Measurements from ENCODE around the gene C17orf67. TPM values are rescaled to one million over a fixed set of nuclear protein-coding genes. Genes with fewer than 3 reads are reported as not detected.

Gene C17orf67
- polyA plus RNA-seq, 1 donor (not counting 4 experiments of a cell fraction or from before 2014, with no cell fraction given) = 0.46 TPM

DNA sequence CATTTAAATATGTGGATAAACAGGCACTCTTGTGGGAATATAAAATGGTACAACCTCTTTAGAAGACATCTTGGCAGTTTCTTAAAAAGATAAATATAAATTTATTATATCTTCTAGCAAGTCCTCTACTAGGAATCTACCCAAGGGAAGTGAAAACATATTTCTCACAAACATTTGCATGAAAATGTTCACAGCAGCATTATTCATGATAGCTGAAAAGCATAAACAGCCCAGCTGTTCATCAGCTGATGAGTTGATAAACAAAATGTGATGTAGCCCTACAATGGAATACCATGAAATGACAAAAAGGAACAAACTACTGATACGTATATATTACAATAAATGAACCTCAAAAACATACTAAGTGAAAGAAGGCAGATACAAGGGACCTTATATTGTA lies 12.2 kb upstream of the C17orf67 start:
- DNase-seq (ENCODE audit: low read depth, low spot score) (no peak), FAIRE-seq (no peak)
- TF ChIP-seq, protein P1, sequence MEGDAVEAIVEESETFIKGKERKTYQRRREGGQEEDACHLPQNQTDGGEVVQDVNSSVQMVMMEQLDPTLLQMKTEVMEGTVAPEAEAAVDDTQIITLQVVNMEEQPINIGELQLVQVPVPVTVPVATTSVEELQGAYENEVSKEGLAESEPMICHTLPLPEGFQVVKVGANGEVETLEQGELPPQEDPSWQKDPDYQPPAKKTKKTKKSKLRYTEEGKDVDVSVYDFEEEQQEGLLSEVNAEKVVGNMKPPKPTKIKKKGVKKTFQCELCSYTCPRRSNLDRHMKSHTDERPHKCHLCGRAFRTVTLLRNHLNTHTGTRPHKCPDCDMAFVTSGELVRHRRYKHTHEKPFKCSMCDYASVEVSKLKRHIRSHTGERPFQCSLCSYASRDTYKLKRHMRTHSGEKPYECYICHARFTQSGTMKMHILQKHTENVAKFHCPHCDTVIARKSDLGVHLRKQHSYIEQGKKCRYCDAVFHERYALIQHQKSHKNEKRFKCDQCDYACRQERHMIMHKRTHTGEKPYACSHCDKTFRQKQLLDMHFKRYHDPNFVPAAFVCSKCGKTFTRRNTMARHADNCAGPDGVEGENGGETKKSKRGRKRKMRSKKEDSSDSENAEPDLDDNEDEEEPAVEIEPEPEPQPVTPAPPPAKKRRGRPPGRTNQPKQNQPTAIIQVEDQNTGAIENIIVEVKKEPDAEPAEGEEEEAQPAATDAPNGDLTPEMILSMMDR (optimal IDR thresholded peaks at IDR 0.05 in 1 of 3, IDR thresholded peaks at IDR 0.05 in 1 of 3, conservative IDR thresholded peaks at IDR 0.05 in 1 of 3; ENCODE audit: extremely low read depth in 1 of 3, insufficient read depth in 2 of 3, low read length in 3 of 3) = no peak
- H3K9me1 ChIP-seq (ENCODE audit: control insufficient read depth, extremely low read depth, insufficient read depth, low read length) = no peaks in the 10 kb centered on the region
- no peak overlapping the region for H3K4me3 ChIP-seq (ENCODE audit: control insufficient read depth in 2 of 3, extremely low read depth in 1 of 3, insufficient read depth in 2 of 3, low read depth in 1 of 3, low read length in 3 of 3)
- dilution Hi-C loops (cut with MboI; ENCODE audit: extremely low pct_ligation_motif_present, low sequenced_read_pairs) = no loop called here
- H3K9me3 ChIP-seq (ENCODE audit: control insufficient read depth, low read depth, low read length) = no peaks in the 10 kb centered on the region
- no peaks in the 10 kb centered on the region for H3K4me1 ChIP-seq (ENCODE audit: control insufficient read depth, extremely low read depth, insufficient read depth, low read length)
- no peak overlapping the region for H3K9ac ChIP-seq (ENCODE audit: control insufficient read depth, extremely low read depth, insufficient read depth, low read length)
- H3K79me2 ChIP-seq (ENCODE audit: control insufficient read depth, insufficient read depth, low read length) = no peaks in the 10 kb centered on the region
- H3K36me3 ChIP-seq (ENCODE audit: control insufficient read depth in 2 of 2, extremely low read depth in 1 of 2, insufficient read depth in 2 of 2, low read length in 2 of 2) = peaks cover 3 to 5% of the 10 kb centered on the region in 2 experiments
- H4K20me1 ChIP-seq (ENCODE audit: control insufficient read depth, extremely low read depth, insufficient read depth, low read length) = no peaks in the 10 kb centered on the region
- H3K27me3 ChIP-seq (ENCODE audit: control insufficient read depth, extremely low read depth, insufficient read depth, low read length) = no peaks in the 10 kb centered on the region
- no peak overlapping the region for H3K27ac ChIP-seq (ENCODE audit: control insufficient read depth, insufficient read depth, low read length)
- H3K4me2 ChIP-seq (ENCODE audit: control insufficient read depth, extremely low read depth, insufficient read depth, low read depth, low read length) = no peak overlapping the region
- H2AFZ ChIP-seq (ENCODE audit: control insufficient read depth, low read length) = no peak overlapping the region

DNA sequence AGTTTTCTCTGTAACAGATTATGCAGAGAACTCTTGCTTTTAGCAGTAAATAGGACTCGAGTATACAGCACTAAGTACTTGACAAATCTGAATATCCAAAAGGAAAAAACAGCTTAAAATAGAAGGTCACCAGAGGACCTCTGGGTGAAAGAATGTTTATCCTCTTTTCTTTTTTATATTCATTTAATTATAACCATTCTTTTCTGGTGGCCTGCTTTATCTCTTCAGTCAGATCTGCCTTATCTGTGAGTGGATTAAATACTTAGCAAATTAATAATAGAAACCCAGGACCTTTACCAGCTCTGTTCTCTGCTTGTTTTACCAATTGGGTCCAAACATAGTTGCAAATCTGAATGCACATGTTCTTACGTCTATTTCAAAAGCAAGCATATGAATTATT lies 8.9 kb upstream of the C17orf67 start:
- no peaks in the 10 kb centered on the region for H4K20me1 ChIP-seq (ENCODE audit: control insufficient read depth, extremely low read depth, insufficient read depth, low read length)
- no peak overlapping the region for H3K4me2 ChIP-seq (ENCODE audit: control insufficient read depth, extremely low read depth, insufficient read depth, low read depth, low read length)
- FAIRE-seq = no peak
- no peak for DNase-seq (ENCODE audit: low read depth, low spot score)
- H3K9ac ChIP-seq (ENCODE audit: control insufficient read depth, extremely low read depth, insufficient read depth, low read length) = no peak overlapping the region
- no peak overlapping the region for H3K4me3 ChIP-seq (ENCODE audit: control insufficient read depth in 2 of 3, extremely low read depth in 1 of 3, insufficient read depth in 2 of 3, low read depth in 1 of 3, low read length in 3 of 3)
- dilution Hi-C loops (cut with MboI; ENCODE audit: extremely low pct_ligation_motif_present, low sequenced_read_pairs) = no loop called here
- H3K27me3 ChIP-seq (ENCODE audit: control insufficient read depth, extremely low read depth, insufficient read depth, low read length) = no peaks in the 10 kb centered on the region
- H3K9me3 ChIP-seq (ENCODE audit: control insufficient read depth, low read depth, low read length) = no peaks in the 10 kb centered on the region
- no peak overlapping the region for H2AFZ ChIP-seq (ENCODE audit: control insufficient read depth, low read length)
- H3K79me2 ChIP-seq (ENCODE audit: control insufficient read depth, insufficient read depth, low read length) = no peaks in the 10 kb centered on the region
- no peak overlapping the region for H3K27ac ChIP-seq (ENCODE audit: control insufficient read depth, insufficient read depth, low read length)
- peaks cover 1 to 4% of the 10 kb centered on the region in 2 experiments for H3K36me3 ChIP-seq (ENCODE audit: control insufficient read depth in 2 of 2, extremely low read depth in 1 of 2, insufficient read depth in 2 of 2, low read length in 2 of 2)
- H3K4me1 ChIP-seq (ENCODE audit: control insufficient read depth, extremely low read depth, insufficient read depth, low read length) = peaks cover under 1% of the 10 kb centered on the region
- no peaks in the 10 kb centered on the region for H3K9me1 ChIP-seq (ENCODE audit: control insufficient read depth, extremely low read depth, insufficient read depth, low read length)
- no peak for TF ChIP-seq EZH2 (IDR thresholded peaks at IDR 0.05; ENCODE audit: low read length)
- TF ChIP-seq, protein P1 (optimal IDR thresholded peaks at IDR 0.05 in 1 of 3, IDR thresholded peaks at IDR 0.05 in 1 of 3, conservative IDR thresholded peaks at IDR 0.05 in 1 of 3; ENCODE audit: extremely low read depth in 1 of 3, insufficient read depth in 2 of 3, low read length in 3 of 3) = no peak

Measured in keratinocyte (primary cell).